GM12873 (cell line): ENCODE data around the gene TSPAN11.

Experiments used
- TF ChIP-seq, protein P1 (sequence below): IDR thresholded peaks from 2 replicates; pipeline ENCODE4 v1.5.1; 2012; ENCODE audit warnings: low read depth, mild to moderate bottlenecking, moderate library complexity, low read length, control low read depth; ENCODE audit not compliant: insufficient read depth; ENCODE audit errors: missing control alignments

The TSPAN11 gene

DNA sequence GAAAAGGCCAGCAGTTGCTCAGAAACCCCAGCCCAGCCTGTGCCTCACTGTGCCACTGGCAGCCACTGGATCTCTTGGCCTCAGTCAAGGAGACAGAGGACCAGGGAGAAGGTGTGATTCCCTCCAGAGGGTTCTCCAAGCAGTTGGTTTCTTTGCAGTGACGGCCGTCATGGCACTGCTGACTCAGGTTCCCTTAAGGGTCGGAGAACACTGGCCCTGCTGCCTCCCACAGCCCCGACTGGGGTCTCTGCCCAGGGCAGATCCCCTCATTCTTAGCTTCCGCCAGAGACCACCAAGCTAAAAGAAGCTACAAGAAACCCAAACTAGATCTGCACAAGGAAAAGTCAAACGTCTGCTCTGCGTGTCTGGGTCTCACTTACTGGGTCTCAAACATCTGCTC lies 16.4 kb downstream of the TSPAN11 start:
- TF ChIP-seq, protein P1, sequence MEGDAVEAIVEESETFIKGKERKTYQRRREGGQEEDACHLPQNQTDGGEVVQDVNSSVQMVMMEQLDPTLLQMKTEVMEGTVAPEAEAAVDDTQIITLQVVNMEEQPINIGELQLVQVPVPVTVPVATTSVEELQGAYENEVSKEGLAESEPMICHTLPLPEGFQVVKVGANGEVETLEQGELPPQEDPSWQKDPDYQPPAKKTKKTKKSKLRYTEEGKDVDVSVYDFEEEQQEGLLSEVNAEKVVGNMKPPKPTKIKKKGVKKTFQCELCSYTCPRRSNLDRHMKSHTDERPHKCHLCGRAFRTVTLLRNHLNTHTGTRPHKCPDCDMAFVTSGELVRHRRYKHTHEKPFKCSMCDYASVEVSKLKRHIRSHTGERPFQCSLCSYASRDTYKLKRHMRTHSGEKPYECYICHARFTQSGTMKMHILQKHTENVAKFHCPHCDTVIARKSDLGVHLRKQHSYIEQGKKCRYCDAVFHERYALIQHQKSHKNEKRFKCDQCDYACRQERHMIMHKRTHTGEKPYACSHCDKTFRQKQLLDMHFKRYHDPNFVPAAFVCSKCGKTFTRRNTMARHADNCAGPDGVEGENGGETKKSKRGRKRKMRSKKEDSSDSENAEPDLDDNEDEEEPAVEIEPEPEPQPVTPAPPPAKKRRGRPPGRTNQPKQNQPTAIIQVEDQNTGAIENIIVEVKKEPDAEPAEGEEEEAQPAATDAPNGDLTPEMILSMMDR: no peak

DNA sequence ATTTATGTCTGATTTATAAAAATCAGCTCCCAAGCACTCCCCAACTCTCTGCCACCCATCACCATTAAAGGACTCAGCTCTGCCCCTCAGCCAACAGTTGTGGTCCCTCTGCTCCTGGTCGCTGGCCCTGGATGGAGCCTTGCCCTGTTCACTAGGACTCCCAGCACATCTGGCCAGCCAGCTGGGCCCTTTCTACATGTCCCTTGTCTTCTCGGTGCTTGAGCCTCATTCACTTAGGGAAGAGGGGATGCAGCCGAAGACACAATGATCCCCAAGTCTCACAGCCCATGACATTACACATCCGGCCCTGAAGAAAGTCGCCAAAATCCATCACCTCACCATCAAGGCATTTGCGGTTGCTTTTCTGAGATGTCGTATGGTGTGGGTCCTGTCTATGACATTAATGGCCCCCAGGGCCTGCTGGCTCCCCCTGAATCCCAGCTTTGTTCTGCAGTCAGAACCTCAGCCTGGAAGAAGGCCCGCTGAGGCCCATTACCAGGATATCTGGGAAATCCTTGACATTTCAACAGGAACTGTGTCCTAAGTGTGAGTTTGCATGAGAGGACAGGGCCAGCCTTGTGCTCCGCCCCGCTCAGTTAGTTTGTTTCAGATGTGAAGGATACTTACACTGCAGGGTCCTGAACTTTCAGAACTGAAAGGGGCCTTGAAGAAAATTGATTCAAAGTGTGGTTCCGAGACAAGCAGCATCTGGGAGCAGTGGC lies 19.1 kb downstream of the TSPAN11 start:
- TF ChIP-seq, protein P1: no peak

DNA sequence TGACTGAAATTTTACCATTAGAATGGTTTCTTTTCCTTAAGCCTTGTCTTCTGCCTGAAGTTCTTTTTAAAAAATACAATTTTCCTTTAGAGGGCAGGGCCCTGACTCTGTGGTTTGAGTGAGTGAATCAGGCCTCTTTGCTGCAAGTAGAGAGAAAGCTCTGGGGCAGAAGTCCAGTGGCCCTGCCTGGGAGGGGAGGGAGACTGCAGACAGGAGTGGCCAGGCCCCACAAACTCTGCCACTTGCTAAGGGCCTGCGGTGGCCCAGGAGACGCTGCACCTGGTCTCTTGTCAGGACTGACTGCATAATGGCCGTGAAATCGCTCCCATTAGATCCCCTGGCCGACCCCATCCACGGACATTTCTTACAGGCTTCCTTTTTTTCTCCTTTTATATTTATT lies 25.5 kb downstream of the TSPAN11 start:
- TF ChIP-seq, protein P1: no peak

GRCh38 chr12:30953257-30953656 lies 26.7 kb downstream of the TSPAN11 start:
- TF ChIP-seq, protein P1: no peak

DNA sequence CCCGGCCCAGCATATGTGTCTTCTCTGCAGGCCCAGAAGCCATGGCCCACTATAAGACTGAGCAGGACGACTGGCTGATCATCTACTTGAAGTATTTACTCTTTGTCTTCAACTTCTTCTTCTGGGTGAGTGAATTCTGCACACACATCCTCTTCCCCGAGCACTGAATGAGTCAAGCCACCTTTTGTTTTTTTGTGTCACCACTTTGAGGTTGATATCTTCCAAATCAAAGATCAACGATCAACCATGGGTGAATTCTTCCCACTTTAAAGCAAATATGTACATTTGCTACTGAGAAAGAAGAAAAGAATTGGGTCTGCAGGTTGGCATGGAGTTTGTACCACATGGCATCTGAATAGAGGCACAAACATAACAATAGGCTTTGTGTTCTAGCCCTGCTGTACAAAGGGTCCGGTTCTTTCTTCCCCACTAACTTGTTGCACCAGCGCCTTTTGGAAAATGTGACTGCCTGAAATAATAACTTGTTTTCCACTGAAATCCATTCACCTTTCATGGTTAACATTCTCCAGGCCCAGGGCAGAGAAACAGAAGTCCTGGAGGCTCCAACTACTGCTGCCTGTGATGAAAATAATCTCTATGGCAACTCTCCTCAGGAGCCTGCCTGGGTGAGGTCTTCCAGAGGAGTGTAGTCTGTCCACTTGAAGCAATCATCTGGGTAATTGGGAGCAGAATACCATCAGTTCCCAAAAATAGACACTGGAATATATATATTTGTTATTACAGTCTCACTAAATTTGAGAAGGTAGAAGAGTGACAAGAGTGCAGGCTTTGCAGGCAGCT lies 27.6 kb downstream of the TSPAN11 start:
- TF ChIP-seq, protein P1: no peak

- TF ChIP-seq, protein P1: no peak
Measured at GRCh38 chr12:30955214-30955613, 28.7 kb downstream of the TSPAN11 start.

- TF ChIP-seq, protein P1: no peak
Measured at GRCh38 chr12:30959110-30959710, 32.7 kb downstream of the TSPAN11 start.
